Glutamatergic neuron (in vitro differentiated cells): Measurements from ENCODE around the gene FGF1. TPM values are rescaled to one million over a fixed set of nuclear protein-coding genes. Genes with fewer than 3 reads are reported as not detected.
A peak's percentile ranks its signal among the peaks of the same experiment; 100 is the strongest.

ENCODE experiments used
- DNase-seq: peaks from one replicate; pipeline ENCODE4 v3.0.0; 2022
- H3K27ac Mint-ChIP-seq: one replicate; pipeline ENCODE4 v1.8.0; 2020; ENCODE audit warnings: mild to moderate bottlenecking, mixed read lengths, inconsistent platforms; ENCODE audit not compliant: unreplicated experiment
- H3K27me3 Mint-ChIP-seq: one replicate; pipeline ENCODE4 v1.8.0; 2020; ENCODE audit warnings: mild to moderate bottlenecking, moderate library complexity, mixed read lengths, inconsistent platforms; ENCODE audit not compliant: unreplicated experiment
- H3K36me3 Mint-ChIP-seq: one replicate; pipeline ENCODE4 v1.8.0; 2020; ENCODE audit warnings: mild to moderate bottlenecking, mixed read lengths, inconsistent platforms; ENCODE audit not compliant: unreplicated experiment
- H3K4me1 Mint-ChIP-seq: one replicate; pipeline ENCODE4 v1.8.0; 2020; ENCODE audit warnings: mild to moderate bottlenecking, low read depth, mixed read lengths, inconsistent platforms; ENCODE audit not compliant: unreplicated experiment
- H3K4me3 Mint-ChIP-seq: one replicate; pipeline ENCODE4 v1.8.0; 2020; ENCODE audit warnings: mild to moderate bottlenecking, mixed read lengths, inconsistent platforms; ENCODE audit not compliant: unreplicated experiment
- H3K9me3 Mint-ChIP-seq: one replicate; pipeline ENCODE4 v1.8.0; 2020; ENCODE audit warnings: mild to moderate bottlenecking, moderate library complexity, mixed read lengths, inconsistent platforms; ENCODE audit not compliant: unreplicated experiment
- total RNA-seq: library from RNA; stranded (reverse); fragmentation: NEBNext Ultra II Directional; extraction: Animal tissue kit (Norgen Biotek cat#: 25700); gene quantifications from one replicate; pipeline ENCODE4 v1.2.1, GENCODE V29; 2021; ENCODE audit not compliant: unreplicated experiment
- TF ChIP-seq, protein P1 (sequence below): fragments of 200-600 bp; sonication (generic); IDR thresholded peaks from one replicate; pipeline ENCODE4 v1.5.0; 2021; ENCODE audit not compliant: partially characterized antibody, unreplicated experiment

FGF1 gene
- total RNA-seq, 1 donor from 2014 or later = not detected

GRCh38 chr5:142664067-142664466 lies 21.8 kb downstream of the FGF1 start:
- peaks cover 4% of the 10 kb centered on the region for H3K36me3 Mint-ChIP-seq
- H3K4me3 Mint-ChIP-seq = no peak overlapping the region
- H3K27me3 Mint-ChIP-seq = no peaks in the 10 kb centered on the region
- H3K4me1 Mint-ChIP-seq = no peaks in the 10 kb centered on the region
- no peaks in the 10 kb centered on the region for H3K9me3 Mint-ChIP-seq
- no peak overlapping the region for H3K27ac Mint-ChIP-seq
- TF ChIP-seq, protein P1, sequence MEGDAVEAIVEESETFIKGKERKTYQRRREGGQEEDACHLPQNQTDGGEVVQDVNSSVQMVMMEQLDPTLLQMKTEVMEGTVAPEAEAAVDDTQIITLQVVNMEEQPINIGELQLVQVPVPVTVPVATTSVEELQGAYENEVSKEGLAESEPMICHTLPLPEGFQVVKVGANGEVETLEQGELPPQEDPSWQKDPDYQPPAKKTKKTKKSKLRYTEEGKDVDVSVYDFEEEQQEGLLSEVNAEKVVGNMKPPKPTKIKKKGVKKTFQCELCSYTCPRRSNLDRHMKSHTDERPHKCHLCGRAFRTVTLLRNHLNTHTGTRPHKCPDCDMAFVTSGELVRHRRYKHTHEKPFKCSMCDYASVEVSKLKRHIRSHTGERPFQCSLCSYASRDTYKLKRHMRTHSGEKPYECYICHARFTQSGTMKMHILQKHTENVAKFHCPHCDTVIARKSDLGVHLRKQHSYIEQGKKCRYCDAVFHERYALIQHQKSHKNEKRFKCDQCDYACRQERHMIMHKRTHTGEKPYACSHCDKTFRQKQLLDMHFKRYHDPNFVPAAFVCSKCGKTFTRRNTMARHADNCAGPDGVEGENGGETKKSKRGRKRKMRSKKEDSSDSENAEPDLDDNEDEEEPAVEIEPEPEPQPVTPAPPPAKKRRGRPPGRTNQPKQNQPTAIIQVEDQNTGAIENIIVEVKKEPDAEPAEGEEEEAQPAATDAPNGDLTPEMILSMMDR = no peak
- DNase-seq = no peak

- TF ChIP-seq, protein P1 = no peak
- Mint-ChIP-seq H3K27ac (no peak overlapping the region), H3K36me3 (peaks cover 4% of the 10 kb centered on the region), H3K9me3 (no peaks in the 10 kb centered on the region), H3K4me3 (no peak overlapping the region), H3K4me1 (no peaks in the 10 kb centered on the region), H3K27me3 (no peaks in the 10 kb centered on the region)
- no peak for DNase-seq
Measured at GRCh38 chr5:142663246-142663645, 22.6 kb downstream of the FGF1 start.

DNA sequence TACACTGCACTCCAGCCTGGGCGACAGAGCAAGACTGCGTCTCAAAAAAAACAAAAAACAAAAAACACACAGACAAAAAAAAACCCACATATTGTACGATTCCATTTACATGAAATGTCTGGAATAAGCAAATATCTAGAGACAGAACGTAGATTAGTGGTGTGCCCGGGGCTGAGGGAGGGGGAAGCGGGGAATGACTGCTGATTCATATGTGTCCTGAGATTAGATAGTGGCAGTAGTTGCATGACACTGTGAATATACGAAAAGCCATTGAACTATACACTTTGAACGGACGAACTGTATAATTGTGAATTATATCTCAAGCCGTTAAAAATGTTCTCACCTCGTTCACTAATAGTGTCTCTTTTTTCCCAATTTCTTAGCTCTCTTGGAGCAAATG lies 23.9 kb downstream of the FGF1 start:
- TF ChIP-seq, protein P1 = no peak
- peaks cover 2% of the 10 kb centered on the region for H3K9me3 Mint-ChIP-seq
- peaks cover 5% of the 10 kb centered on the region for H3K27me3 Mint-ChIP-seq
- no peaks in the 10 kb centered on the region for H3K4me1 Mint-ChIP-seq
- peaks cover 4% of the 10 kb centered on the region for H3K36me3 Mint-ChIP-seq
- no peak overlapping the region for H3K4me3 Mint-ChIP-seq
- H3K27ac Mint-ChIP-seq = no peak overlapping the region
- no peak for DNase-seq

- TF ChIP-seq, protein P1 = peak; percentile 16
- H3K36me3 Mint-ChIP-seq = peaks cover 4% of the 10 kb centered on the region
- H3K9me3 Mint-ChIP-seq = peaks cover 2% of the 10 kb centered on the region
- peaks cover 5% of the 10 kb centered on the region for H3K27me3 Mint-ChIP-seq
- H3K4me3 Mint-ChIP-seq = no peak overlapping the region
- no peak overlapping the region for H3K27ac Mint-ChIP-seq
- no peak for DNase-seq
- no peaks in the 10 kb centered on the region for H3K4me1 Mint-ChIP-seq
Measured at GRCh38 chr5:142661143-142661542, 24.7 kb downstream of the FGF1 start.

- Mint-ChIP-seq H3K27ac (no peak overlapping the region), H3K36me3 (peaks cover 4% of the 10 kb centered on the region)
Measured at GRCh38 chr5:142660731-142661130, 25.2 kb downstream of the FGF1 start.

More at GRCh38 chr5:142660731-142661130, 25.2 kb downstream of the FGF1 start:
- TF ChIP-seq, protein P1 = no peak
- peaks cover 5% of the 10 kb centered on the region for H3K27me3 Mint-ChIP-seq
- H3K9me3 Mint-ChIP-seq = peaks cover 2% of the 10 kb centered on the region
- H3K4me3 Mint-ChIP-seq = no peak overlapping the region
- H3K4me1 Mint-ChIP-seq = no peaks in the 10 kb centered on the region
- no peak for DNase-seq
